Endothelial cell of umbilical vein (primary cell): Measurements from ENCODE around the gene ARFGEF3.

Experiments used
- GATA2 ChIP-seq: IDR thresholded peaks from 2 replicates; pipeline ENCODE4 v1.7.0; 2011; ENCODE audit warnings: low read depth, mild to moderate bottlenecking, moderate library complexity, mixed read lengths, low read length; ENCODE audit not compliant: insufficient read length, insufficient read depth
- POLR2A ChIP-seq: IDR thresholded peaks from 2 replicates; pipeline ENCODE4 v1.6.1; 2012; ENCODE audit warnings: low read depth, mild to moderate bottlenecking, control low read depth, low read length
- TF ChIP-seq, protein P1 (sequence below), 2 donors: IDR thresholded peaks; 1 replicate in 1 of 2; 2 replicates in 1 of 2; pipeline ENCODE4 v1.5.1; 2011; ENCODE audit warnings: low read length in 2 of 2, mild to moderate bottlenecking in 2 of 2, moderate library complexity in 2 of 2, control low read depth in 1 of 2, inconsistent platforms in 1 of 2, low read depth in 1 of 2; ENCODE audit not compliant: insufficient read depth in 1 of 2; ENCODE audit errors: extremely low read depth in 1 of 2
- TF ChIP-seq, protein P2 (sequence below): IDR thresholded peaks from 2 replicates; pipeline ENCODE4 v1.6.1; 2011; ENCODE audit not compliant: insufficient read depth, insufficient read length

DNA sequence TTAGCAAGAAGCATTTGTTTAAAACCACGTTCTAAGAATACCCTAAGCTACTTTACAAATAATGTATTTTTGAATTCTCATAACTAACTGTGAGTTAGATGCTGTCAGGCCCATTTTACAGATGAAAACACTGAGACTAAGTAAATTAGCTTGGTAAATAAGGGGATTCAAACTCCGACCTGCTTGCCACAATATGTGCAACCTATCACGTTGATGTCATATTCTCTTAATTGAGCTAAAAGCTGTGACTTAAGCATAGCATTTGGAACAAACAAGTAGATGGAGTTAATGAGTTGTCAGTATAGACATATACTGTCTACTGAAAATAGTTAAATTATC, 45.1 kb upstream of the ARFGEF3 start:
- TF ChIP-seq GATA2, result no peak
- TF ChIP-seq POLR2A, result no peak
- TF ChIP-seq, protein P1, sequence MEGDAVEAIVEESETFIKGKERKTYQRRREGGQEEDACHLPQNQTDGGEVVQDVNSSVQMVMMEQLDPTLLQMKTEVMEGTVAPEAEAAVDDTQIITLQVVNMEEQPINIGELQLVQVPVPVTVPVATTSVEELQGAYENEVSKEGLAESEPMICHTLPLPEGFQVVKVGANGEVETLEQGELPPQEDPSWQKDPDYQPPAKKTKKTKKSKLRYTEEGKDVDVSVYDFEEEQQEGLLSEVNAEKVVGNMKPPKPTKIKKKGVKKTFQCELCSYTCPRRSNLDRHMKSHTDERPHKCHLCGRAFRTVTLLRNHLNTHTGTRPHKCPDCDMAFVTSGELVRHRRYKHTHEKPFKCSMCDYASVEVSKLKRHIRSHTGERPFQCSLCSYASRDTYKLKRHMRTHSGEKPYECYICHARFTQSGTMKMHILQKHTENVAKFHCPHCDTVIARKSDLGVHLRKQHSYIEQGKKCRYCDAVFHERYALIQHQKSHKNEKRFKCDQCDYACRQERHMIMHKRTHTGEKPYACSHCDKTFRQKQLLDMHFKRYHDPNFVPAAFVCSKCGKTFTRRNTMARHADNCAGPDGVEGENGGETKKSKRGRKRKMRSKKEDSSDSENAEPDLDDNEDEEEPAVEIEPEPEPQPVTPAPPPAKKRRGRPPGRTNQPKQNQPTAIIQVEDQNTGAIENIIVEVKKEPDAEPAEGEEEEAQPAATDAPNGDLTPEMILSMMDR (IDR thresholded peaks at IDR 0.05; ENCODE audit: extremely low read depth in 1 of 2, insufficient read depth in 1 of 2, low read depth in 1 of 2, low read length in 2 of 2), result no peak
- TF ChIP-seq, protein P2, sequence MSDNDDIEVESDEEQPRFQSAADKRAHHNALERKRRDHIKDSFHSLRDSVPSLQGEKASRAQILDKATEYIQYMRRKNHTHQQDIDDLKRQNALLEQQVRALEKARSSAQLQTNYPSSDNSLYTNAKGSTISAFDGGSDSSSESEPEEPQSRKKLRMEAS, result no peak
